GM20431 (cell line): ENCODE results near the gene DVL2.

Experiments
- in situ Hi-C: fragments of 300-500 bp; cut with MseI, MboI; formaldehyde crosslinking; loops from one replicate; pipeline ENCODE4 v1.15.0; 2020; ENCODE audit warnings: low sequenced_read_pairs; ENCODE audit not compliant: unreplicated experiment

The DVL2 gene

DNA sequence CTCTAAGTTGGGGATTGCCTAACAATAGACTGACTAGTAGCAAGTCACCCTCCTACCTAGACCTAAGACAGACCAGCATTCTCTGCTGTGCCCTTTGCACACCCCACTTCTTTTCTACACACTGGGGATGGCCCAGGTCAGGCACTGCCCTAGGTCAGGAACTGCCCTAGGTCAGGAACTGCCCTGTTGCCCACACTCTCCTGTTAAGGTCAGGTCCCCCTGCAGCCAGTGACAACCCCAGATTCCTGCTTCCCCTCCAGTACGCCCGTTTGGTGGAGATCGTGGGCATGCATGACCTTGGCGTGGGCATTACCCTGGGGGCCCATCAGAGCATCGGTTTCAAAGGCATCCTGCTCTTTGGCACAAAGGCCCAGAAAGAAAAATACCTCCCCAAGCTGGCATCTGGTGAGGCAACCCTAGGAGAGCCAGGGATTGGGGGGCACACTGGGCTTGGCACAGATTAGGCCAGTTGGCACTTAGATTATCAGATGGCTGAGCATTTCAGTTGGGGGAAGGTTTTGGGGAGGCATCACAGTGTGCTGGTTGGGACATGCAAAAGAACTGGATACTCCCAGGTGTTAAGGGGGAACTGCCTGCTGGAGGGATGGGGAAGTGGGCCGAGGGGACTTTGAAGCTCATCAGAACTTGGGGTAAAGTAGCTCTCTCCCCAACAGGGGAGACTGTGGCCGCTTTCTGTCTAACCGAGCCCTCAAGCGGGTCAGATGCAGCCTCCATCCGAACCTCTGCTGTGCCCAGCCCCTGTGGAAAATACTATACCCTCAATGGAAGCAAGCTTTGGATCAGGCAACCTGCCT is 12.8 kb downstream of the DVL2 start:
- in situ Hi-C loops: no loop called here

DNA sequence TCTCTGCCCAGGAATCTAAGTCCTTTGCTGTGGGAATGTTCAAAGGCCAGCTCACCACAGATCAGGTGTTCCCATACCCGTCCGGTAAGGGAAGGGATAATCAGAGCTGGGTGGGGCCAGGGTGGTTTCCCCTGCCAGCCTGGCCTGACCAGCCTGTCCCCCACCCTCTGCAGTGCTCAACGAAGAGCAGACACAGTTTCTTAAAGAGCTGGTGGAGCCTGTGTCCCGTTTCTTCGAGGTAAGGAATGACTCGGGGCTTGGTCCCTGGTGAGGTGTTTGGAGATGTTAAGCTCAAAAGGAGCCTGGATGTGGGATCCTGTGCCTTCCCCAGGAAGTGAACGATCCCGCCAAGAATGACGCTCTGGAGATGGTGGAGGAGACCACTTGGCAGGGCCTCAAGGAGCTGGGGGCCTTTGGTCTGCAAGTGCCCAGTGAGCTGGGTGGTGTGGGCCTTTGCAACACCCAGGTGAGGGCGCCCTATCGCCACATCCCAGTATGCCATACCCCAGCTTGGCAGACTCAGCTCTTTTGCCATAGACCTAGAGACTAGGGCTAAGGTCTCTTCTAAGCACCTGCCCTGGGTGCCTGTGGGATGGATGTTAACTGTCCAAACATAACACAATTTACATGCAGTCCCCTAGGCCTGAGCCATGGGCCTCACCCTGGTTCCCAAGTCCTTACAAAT is 13.6 kb downstream of the DVL2 start:
- in situ Hi-C loops: no loop called here

DNA sequence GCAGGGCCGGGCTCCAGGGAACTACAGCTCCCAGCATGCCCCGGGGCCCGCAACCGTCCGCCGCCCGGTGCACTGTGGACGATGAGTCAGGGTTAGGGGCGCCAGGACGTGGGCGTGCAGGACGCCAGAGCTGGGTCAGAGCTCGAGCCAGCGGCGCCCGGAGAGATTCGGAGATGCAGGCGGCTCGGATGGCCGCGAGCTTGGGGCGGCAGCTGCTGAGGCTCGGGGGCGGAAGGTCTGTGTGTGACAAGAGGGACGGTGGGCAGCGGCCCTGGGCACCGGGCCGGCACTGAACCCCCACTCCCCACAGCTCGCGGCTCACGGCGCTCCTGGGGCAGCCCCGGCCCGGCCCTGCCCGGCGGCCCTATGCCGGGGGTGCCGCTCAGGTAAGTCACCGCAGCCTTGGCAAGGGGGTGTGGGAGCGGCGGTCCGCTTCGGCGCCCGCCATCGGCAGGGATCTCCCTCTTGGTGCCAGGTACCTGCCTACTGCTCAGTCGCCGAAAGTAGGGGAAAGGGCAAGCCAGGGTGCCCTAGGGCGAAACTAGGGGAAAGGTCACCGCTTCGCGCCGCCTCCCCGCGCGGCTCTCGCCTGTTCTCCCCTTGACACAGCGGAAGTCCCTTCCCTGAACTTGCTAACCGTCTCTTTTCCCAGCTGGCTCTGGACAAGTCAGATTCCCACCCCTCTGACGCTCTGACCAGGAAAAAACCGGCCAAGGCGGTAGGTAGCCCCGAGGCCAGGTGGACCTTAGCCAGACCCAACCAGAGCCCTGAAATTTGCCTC is 14.3 kb downstream of the DVL2 start, which contains the start of the genes ACADVL and DLG4:
TSS of gene ACADVL (plus strand) at position 127 of the 781 bp plus-strand sequence. CDS start at position 174, 47 bp downstream.
TSS of gene DLG4 (minus strand) at position 25 of the 781 bp plus-strand sequence.
- in situ Hi-C loops: no loop called here

DNA sequence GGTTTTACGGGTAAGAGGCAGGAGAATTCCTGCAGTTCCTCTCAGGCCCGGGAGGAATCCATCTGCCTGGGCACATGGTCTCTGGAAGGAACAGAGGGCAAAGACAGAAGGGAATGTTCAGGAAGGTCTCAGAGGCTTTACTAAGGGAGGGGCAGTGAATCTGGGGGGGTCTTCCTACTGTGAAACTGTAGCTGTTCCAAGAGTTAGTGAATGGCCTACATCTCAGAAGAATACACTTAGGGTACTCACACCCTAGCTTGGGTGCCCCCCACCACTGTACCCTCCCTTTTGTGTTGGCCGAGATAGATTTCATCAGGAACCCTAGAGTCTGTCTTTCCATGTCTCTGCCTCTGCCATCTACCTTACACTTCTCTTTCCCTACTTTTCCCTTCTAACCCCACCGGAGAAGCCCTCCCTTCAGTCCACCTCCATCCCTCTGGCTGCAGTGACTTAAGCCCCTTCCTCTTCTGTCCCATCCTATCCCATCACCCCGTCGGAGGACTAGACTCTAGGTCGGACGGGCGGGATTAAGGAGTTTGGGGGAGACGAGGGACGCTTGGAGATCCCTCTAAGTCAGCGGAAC is 15.0 kb downstream of the DVL2 start:
- in situ Hi-C loops: no loop called here

DNA sequence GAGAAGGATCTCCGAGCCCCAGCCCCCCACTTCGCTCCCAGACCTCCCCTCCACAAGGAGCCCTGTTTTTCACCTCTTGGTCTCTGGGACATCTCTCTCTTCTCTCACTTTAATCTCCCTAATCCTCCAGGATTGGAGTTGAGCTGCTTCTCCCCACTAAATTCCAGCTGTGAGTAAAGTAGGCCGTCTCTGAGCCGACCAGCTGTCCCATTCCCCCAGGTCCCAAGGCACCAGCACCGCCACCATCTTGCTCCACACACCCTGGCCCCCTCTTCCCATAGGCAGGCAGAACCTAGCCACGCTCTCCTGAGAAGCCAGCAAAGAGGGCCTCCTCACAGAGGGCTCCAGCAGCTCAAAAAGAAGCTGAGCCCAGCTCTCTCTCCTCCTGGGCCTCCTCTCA is 15.6 kb downstream of the DVL2 start:
- in situ Hi-C loops: no loop called here

DNA sequence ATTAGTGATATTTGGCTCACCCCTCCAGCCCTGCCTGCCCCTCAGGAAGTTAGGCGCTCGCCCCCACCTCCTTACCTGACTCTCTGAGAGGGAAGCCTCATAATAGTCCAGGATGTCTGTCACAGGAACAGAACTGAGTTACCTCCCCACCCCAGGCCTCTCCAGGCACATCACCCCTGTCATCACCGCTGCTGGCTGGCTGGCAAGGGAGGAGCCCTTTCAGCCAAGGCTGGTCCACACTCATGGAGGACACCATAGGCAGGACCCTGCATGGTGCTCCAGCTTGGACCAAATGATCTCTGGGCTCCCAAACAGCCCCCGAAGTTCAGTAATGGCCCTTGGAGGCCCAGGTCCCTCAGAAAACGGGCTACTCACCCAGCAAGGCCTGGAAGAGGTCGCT is 16.2 kb downstream of the DVL2 start:
- in situ Hi-C loops: no loop called here

DNA sequence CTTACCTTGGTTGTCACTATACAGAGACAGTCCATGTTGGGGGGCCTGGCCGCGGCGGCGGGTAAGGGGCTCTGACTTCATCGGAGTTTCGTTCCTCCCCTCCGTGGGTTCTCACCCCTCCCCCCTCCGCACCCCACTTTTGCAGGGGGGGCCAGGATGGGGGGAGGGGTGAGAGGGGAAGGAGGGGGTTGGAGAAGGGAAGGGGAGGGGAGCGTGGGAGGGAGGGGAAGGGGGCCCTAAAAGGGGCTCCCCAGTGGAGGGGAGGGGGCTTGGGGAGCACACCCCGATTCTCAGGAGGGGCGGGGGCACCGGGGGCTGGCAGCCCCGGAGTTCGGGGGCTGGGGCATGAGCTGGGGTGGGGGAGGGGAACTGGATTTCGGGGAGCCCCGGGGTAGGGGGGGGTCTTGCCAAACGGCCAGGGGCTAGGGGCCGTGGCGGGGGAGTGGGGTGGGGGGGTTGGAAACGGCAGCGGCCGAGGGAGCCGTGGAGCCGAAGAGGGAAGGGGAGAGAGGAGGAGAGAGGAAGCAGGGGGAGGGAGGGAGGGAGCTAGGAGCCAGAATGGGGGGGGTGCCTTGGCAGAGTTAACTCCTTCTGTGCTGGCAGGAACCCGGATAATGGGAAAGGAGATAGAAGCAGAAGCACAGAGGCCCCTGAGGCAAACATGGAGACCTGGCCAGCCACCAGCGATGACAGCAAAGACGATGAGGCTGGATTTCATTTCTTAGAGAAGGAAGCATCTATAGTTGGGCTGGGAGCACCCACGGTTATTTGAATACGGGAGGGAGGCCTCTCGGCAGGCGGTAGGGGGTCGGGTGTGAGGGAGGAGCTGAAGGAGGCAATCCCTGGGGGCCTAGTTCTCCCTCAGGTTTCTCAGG is 17.0 kb downstream of the DVL2 start:
- in situ Hi-C loops: no loop called here

DNA sequence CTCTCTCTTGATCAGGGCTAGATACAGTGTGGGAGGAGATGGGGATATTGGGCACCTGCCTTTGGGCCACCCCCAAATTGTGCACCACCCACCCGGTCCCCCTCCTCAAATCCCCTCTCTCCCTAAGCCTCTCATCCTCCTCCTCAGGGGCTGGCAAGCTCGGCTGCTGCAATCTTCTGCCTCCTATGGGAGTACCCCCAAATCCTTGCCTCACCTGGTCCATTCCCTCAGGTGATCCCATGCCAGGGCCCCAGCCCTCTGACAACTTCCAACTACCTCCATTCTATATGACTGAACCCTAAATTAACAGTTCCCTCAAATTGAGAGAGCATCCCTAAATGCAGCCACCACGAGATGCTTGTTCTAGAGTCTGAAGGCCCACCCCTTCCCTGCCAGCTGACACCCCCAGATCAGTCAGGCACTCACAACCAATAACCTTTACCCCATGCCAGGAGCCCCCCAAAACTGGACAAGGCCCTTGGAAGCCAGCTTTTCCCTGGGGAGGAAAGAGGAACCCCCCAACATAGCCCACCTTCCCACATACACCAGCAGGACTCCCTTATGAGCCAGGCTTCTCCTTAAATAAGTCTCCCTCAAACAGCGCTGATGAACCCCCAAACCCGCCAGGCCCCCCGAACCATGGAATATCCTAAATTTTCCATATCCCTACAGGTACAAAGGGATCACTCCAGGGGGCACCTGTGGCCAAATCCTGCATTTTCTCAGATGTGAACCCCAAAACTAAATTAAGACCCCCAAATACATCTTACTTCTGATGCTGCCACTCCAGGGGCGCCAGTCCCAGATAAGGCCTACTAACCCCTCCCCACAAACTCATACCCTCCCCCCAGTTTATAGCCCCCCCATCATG is 17.8 kb downstream of the DVL2 start:
- in situ Hi-C loops: no loop called here

DNA sequence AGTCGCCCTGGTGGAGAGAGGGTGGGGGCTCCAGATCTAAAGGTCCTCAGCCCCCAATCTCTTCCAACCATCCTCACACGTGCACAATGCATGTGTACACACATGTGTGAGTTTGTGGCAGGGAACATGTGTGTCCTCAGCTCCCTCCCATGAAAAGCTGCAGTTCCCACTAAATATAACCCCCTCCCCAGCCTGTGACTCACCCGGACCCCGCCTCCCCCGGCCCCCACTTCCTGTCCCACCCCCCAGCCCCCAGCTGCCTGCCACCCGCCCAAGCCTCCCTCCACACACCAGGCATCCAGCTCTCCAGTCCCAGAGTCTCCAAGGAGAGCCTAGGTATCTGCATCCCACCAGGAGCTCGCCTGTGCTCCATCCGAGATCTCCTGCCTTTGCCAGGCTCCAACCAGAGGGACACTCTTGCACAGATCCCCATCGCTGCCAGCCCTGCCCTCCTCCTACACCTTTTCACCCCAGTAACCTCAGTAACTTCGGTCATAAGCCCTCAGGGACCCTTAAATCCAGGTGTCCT is 18.6 kb downstream of the DVL2 start:
- in situ Hi-C loops: no loop called here

DNA sequence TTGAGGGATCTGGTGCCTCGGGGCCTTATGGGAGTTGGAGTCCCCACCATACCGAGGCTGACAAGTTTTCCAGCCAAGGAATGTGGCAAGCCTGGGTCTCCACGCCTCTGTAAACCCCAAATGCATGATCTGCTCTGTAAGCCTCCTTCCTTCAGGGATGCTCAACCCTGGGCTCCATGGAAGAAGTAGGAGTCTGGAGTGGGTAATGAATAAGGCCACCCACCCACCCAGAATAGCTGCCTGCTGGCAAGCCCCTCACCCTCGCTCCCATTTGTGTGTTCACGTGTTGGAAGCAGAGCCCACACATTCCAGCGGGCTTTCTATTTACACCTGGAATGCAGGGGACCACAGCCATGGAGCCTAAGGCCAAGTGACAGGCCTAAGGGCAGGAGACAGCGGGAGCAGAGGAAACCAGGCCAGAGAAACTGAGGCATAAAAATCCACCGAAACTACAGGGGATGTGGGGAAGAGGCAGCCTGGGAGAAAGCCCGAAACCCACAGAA is 19.1 kb downstream of the DVL2 start:
- in situ Hi-C loops: no loop called here

DNA sequence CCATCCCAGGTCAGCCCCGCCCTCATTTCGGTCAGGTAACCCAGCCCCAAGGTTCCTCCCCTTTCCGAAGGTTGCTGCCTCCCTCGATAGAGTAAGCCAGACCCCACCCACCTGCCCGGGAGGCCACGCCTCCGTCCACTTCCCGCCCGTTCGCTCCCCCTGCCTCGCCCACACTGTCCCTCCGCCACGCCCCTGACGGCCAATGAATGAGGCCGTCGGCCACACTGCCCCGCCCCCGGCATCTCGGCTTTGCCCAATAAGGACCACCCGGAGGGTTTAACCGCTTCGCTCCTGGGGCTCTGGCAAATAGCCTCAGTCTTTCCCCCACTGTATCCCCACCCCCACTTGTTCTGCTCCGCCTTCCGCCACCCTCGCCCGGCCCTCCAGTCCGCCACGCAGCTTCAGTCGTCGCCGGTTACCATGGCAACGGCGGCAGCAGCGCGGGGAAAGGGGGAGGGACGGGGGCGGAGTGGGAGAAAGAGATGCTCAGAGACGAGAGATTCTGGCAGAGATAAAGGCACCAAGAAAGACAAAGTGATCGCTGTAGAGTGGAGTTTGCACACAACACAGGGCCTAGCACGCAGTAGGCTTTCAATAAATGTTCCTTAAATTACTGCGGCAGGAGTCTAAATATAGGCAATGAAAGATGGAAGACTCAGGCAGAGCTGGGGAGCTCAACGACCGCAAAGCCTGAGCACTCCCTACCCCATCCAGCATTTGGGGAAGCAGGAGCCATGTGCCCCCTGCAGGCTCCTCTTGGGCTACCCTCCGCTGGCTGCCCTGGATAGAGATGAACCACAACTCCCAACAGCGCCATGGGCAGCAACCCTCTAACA is 19.8 kb downstream of the DVL2 start:
- in situ Hi-C loops: no loop called here

DNA sequence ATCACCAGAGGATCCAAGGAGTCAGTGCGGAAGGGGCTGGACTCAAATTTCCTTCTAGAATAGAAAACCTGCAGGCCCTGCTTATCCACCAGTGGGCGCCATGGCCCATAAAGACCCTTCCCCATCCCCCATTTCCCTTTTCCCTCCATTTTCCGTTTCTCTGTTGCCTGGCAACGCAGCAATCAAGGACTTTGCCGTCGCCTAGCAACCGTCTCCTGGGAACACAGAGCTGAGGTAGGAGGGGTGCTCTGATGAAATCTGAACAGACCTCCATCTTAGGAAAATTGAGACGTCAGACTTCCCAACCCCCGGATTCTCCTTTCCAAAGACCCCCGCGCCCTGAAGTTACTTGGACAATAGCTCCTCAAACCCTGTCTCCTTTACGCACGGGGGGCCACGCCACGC is 20.4 kb downstream of the DVL2 start:
- in situ Hi-C loops: no loop called here

DNA sequence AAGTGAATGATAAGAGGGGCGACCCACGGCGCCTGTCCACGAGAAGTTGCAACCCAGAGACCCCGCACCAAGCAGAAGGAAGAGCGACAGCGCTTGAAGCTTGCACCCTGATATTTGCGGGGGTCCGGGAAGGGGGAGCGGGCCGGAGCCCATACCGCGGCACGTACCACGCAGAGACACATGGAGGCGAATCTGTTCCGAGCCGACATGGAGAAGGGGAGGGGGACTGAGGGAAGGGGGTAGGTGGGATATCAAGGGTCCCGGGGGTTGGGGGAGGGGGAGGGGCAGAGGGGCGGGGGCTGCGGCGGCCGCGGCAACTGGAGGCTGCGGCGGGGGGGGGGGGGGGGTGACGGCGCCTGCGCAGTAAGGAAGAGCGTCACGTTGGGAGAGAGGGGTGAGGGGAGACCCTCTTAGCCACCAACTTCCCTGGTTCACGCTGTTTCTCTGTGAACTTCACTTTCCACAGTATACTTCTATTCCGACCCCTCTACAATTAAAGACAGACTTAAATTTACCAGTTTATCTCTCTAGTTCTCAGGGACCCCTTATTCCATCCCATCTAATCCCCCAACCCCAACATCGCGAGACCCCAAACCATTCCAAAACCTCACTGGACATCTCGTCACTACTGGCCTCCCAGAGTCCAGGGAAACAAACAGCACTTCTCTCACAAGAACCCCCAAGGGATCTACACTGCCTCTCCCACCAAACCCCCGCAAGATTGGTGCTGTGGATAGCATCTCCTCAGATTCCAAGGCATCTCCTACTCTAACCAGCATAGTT is 22.6 kb downstream of the DVL2 start:
- in situ Hi-C loops: no loop called here

DNA sequence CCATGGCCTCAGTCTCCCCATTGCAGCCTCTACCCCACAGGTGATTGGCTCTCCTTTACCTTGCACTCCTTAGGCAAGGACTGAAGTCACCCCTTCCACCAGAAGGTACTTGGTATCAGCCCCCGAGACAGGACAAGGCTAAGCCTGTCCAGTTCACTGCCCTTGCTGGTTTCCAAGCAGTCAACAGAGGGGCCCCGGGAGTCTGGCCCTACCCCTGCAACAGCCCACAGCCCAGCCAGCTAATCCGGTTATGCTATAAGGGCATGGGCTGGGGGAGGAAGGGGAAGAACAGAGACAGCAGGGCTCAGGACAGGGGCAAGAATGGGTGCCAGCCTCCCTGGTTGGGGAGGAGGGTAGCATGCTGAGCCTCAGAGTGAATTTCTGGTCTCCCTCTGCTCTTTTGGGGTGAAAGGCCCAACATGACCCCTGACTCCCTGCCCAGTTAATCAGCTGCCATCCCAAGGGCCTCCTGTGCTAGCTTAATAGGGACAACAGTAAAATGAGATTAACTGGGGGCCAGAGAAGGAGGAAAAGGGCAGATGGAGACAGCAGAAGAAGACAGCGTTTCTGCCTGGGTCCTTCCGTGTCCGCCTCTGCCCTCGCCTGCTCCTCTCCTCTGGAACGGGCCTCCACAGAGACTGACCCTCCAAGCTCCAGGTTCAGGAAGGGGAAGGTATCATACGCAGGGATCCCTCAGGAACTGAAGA is 25.4 kb downstream of the DVL2 start:
- in situ Hi-C loops: no loop called here

DNA sequence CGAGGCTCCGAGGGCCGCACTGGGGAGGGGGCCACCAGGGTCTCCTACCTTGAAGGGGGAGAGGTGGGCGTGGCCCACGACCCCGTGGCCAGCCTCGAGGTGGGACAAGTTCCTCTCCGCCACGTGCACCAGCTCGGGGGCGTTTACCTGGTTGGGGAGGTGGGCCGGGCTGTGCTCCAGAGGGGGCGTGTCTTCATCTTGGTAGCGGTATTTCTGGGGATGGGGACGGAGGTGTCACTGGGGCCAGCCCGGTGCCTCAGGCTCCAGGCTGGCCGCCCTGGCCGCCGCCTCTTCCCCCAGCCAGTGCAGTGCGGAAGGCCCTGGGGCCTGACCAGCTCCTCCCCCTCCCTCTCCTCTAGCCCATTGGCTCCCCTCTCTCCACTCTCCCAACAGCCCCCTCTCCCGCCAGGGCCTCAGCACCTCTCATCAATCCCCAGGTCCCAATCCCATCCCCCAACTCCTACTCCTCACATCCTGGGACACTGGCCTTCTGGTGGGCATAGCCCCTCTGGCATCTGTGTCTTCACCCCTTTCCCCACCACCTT is 26.2 kb downstream of the DVL2 start:
- in situ Hi-C loops: no loop called here
